ENCODE measurements around the gene GRAMD4. TPM values are rescaled to one million over a fixed set of nuclear protein-coding genes. Genes with fewer than 3 reads are reported as not detected.
"Not testable (repeated sequence)": the region's sequence is repeated elsewhere in the genome, so short reads cannot be mapped to it uniquely, and the experiment has no call there.

The GRAMD4 gene
- total RNA-seq, 1 donor from 2014 or later: 16.8 TPM

- TF ChIP-seq, protein P1, sequence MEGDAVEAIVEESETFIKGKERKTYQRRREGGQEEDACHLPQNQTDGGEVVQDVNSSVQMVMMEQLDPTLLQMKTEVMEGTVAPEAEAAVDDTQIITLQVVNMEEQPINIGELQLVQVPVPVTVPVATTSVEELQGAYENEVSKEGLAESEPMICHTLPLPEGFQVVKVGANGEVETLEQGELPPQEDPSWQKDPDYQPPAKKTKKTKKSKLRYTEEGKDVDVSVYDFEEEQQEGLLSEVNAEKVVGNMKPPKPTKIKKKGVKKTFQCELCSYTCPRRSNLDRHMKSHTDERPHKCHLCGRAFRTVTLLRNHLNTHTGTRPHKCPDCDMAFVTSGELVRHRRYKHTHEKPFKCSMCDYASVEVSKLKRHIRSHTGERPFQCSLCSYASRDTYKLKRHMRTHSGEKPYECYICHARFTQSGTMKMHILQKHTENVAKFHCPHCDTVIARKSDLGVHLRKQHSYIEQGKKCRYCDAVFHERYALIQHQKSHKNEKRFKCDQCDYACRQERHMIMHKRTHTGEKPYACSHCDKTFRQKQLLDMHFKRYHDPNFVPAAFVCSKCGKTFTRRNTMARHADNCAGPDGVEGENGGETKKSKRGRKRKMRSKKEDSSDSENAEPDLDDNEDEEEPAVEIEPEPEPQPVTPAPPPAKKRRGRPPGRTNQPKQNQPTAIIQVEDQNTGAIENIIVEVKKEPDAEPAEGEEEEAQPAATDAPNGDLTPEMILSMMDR (IDR thresholded peaks at IDR 0.05; ENCODE audit: insufficient read depth, low read length, severe bottlenecking): no peak
- Histone ChIP-seq H3K36me3 (ENCODE audit: control insufficient read depth, insufficient read depth, low read length) (no peaks in the 10 kb centered on the region), H3K4me3 (ENCODE audit: low read depth, low read length) (no peak overlapping the region), H3K27me3 (ENCODE audit: control insufficient read depth, insufficient read depth, low read length) (no peaks in the 10 kb centered on the region)
- DNase-seq (ENCODE audit: low read depth) (no peak), FAIRE-seq (peak; percentile 99)
Observed at GRCh38 chr22:46638601-46639431, 18.6 kb downstream of the GRAMD4 start.

DNA sequence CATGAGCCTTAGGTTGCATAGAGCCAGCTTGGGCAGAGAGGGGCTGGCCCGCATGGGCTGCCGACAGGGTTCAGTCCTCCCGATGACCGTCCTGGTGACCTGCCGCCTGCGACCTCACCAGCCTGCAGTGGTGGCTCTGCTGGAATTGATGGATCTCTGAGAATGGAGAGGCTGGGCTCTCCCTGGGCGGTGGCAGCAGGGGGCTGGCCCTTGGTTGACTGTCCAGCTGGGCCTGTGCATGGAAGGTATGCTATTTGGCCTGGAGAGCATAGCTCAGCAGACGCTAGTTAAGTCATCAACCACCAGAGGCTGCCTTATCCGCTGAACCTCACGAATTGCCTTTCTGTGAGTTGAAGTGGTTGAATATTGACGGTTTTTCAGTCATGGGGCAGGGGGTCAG, 19.7 kb downstream of the GRAMD4 start:
- no peaks in the 10 kb centered on the region for H3K27me3 ChIP-seq (ENCODE audit: control insufficient read depth, insufficient read depth, low read length)
- DNase-seq (ENCODE audit: low read depth) (no peak), FAIRE-seq (no peak)
- H3K36me3 ChIP-seq (ENCODE audit: control insufficient read depth, insufficient read depth, low read length): no peaks in the 10 kb centered on the region
- H3K4me3 ChIP-seq (ENCODE audit: low read depth, low read length): no peak overlapping the region
- TF ChIP-seq, protein P1 (IDR thresholded peaks at IDR 0.05; ENCODE audit: insufficient read depth, low read length, severe bottlenecking): no peak

DNA sequence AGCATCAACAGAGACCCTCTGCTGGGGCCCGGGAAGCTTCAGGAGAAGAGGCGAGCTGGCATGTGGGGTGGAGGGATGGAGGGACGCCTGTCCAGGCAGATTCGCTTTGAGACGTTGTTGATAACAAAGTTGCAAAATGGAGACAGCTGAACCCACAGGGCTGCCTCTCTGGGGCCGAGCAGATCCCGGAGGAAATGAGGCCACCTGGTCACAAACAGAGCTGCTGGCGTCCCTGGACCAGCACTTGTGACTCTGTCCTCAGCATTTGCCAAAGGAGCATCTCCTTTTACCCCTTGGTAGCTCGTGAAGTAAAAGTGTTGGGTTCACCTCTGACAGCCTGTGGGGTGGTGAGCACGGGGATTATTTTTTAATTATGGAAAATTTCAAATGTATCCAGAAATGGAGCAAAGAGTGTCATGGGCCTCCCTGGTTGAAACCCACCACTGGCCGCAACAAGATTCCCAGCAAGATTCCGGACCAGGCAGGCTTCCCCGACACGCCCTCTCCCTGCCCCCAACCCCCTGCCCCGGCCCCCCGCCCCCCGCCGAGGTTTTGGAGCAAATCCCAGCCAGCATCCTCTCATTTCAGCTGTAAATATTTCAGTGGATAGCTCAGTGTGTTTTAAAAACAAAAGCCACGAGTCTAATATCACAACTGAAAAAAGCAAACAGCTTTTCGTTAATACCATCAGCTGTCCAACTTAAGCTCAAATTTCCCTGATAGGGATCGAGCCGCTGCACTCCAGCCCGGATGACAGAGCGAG, 20.3 kb downstream of the GRAMD4 start:
- DNase-seq (ENCODE audit: low read depth) (no peak), FAIRE-seq (no peak)
- TF ChIP-seq, protein P1 (IDR thresholded peaks at IDR 0.05; ENCODE audit: insufficient read depth, low read length, severe bottlenecking): no peak
- Histone ChIP-seq H3K4me3 (ENCODE audit: low read depth, low read length) (no peak overlapping the region), H3K36me3 (ENCODE audit: control insufficient read depth, insufficient read depth, low read length) (no peaks in the 10 kb centered on the region), H3K27me3 (ENCODE audit: control insufficient read depth, insufficient read depth, low read length) (no peaks in the 10 kb centered on the region)

DNA sequence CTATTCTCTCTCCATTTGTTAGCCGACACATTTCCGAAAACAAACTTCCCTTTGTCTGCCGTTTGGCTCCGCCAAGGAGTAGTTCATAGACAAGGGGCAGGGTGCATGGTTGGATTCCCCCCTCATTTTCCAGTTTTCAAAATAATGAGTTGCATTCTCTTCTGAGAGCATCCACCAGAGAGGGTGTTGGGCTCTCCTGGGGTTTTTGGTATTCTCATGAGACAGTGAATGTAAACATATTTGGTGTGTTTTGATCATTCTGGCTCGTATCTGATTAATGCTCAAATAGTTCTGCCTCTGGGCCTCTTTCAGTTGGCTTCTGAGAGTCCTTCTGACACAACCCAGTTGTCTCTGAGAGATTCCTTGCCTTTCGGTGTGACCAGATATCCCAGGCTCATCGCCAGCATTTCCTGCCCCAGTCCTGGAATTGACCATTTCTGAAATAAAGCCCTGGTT, 21.7 kb downstream of the GRAMD4 start:
- TF ChIP-seq, protein P1 (IDR thresholded peaks at IDR 0.05; ENCODE audit: insufficient read depth, low read length, severe bottlenecking): no peak
- no peak for FAIRE-seq

GRCh38 chr22:46642840-46643480, 22.8 kb downstream of the GRAMD4 start:
- not testable (repeated sequence) for H3K36me3 ChIP-seq (ENCODE audit: control insufficient read depth, insufficient read depth, low read length); FAIRE-seq; H3K4me3 ChIP-seq (ENCODE audit: low read depth, low read length); DNase-seq (ENCODE audit: low read depth); H3K27me3 ChIP-seq (ENCODE audit: control insufficient read depth, insufficient read depth, low read length)

More for the DNA sequence above, 21.7 kb downstream of the GRAMD4 start:
- H3K27me3 ChIP-seq (ENCODE audit: control insufficient read depth, insufficient read depth, low read length): no peaks in the 10 kb centered on the region
- DNase-seq (ENCODE audit: low read depth): no peak
- H3K4me3 ChIP-seq (ENCODE audit: low read depth, low read length): no peak overlapping the region
- no peaks in the 10 kb centered on the region for H3K36me3 ChIP-seq (ENCODE audit: control insufficient read depth, insufficient read depth, low read length)

All from bronchial epithelial cell (primary cell).